8988T (cell line): Measurements from ENCODE around the gene PDE11A.

Source experiments
- DNase-seq: peaks from one replicate; pipeline ENCODE4 v3.0.0; 2011

PDE11A gene

DNA sequence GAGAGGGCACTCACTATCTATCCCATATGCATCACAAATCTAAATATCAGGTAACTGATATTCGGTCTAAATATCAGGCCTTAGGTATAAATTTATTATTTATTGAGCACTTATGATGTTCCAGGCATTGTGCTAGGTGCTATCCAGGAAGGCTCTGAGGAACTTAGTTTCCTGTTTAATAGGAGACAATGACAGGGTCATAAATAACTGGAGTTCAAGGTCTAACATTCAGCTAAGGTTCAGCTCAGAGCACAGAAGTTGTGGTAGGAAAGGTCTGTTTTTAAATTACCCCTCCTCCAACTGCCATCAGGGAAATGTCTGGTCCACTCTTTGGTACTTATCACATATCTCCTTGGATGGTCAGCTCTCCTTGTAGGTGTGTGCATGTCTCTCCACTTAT lies 486.4 kb downstream of the PDE11A start:
- DNase-seq = no peak

DNA sequence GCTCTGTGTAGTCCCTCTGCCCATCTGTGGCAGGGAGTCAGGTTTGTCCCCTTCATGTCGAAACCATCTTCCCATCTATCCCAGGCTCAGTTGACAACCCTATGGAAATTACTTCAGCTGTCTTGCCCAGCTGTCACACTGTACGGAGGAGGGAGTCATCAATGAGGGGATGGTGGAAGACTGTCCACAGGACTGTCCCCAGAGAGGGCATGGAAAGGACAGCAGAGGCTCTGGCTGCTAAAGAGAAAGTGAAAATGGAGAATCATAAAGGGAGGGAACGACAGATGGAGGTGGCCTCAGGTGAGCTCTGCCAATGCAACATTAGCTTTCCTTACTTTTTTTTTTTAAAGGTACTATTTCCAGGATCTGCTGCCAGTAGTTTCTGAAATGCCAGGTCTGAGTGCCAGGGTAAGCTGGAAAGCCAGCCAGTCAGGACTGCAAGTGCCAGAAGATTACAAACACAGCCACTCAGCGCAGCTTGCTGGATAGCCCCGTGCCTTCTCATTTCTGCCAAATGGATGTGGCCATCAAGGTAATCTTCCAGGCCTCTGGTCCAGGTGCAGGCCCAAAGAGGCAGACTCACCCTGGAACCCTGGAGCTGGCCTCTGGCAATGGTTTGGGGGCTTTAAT lies 487.2 kb downstream of the PDE11A start:
- DNase-seq = no peak

DNA sequence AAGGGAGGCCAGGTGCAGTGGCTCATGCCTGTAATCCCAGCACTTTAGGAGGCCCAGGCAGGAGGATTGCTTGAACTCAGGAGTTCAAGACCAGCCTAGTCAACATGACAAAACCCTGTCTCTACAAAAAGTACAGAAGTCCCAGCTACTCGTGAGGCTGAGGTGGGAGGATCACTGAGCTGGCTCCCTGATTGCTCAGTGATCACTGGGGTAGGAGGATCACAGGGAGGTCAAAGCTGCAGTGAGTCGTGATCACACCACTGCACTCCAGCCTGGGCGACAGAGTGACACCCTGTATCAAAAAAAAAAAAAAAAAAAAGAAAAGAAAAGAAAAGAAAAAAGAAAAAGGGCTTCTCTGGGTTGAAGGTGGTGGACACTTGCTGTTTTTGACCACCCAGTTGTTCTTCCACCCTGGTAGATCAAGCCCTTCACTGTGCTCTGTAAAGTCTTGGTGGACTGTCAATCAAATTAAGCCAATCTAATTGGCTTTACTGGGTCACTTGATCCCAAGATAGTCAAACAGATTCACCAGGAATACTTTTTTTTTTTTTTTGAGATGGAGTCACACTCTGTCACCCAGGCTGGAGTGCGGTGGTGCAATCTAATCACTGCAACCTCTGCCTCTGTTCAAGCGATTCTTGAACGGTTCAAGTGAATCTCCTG lies 488.4 kb downstream of the PDE11A start:
- no peak for DNase-seq

DNA sequence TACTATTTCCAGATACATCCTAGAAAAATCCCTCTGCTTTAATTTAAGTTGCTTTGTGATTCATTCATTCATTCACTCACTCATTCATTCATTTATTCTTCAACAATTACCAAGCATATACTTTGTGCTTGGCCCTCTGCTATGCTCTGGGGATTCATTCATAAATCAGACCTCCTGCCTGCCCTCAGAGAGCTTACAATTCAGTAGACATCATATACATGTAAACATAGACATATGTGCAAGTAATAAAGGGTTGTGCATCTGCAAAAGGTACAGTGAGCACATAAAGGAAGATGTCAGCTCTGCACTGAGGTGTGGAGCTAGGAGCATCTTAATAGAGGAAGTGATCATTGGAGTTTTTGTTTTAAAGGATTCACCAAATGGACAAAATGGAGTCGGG lies 490.6 kb downstream of the PDE11A start:
- no peak for DNase-seq

DNA sequence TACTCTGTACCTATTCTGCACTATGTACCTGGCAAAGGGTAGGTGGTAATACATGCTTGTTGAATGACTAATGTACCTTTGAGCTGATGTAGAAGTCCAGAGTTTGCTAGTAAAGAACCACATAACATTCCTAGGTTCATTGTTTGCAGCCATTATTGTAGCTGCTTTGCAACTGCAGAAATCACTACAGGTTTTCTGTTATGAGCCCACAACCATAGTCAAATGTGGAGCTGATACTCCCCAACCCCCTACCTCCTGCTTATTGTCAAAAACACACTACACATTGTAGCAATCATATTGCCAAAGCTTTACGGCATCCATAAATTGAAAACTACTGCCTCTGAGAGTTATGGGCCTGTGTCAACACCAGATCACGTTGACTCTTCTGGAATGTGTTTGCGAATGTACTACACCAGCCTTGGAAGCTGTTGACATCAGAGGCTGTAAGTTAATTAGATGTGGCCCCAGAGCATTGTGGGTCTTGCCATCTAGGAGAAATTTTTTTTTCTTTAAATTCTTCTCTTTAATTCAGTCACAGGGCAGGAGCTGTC lies 493.0 kb downstream of the PDE11A start:
- DNase-seq = no peak

DNA sequence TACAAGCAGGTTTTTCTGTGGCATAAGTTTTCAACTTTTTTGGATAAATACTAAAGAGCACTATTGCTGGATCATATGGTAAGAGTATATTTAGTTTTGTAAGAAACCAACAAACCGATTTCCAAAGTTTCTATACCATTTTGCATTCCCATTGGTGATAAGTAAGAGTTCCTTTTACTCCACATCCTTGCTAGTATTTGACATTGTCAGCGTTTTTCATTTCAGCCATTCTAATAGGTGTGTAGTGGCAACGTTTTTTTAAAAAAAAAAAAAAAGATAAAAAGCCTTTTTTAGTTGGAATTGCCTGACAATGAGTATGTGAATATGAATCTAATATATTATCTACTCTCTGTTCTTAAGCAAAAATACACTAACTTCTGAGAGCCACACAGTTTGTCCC lies 494.1 kb downstream of the PDE11A start:
- DNase-seq = no peak

DNA sequence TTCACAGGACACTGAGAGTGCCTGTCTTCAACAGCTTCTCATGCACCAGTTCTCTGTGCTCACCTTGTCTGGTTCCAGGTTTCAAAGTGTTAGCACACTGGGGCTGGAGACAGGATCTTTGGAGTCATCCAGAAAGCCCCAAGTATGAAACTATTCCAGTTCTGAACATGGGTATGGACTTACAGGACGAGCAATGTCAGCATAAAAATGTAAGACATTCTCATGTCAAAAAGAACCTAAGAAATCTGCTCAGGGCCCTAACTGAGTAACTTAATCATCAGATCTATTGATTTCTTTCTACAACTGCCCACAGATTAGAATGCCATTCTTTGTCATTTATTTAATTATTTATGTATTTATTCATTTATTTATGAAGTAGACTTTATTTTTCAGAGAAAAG lies 495.5 kb downstream of the PDE11A start:
- DNase-seq = no peak

DNA sequence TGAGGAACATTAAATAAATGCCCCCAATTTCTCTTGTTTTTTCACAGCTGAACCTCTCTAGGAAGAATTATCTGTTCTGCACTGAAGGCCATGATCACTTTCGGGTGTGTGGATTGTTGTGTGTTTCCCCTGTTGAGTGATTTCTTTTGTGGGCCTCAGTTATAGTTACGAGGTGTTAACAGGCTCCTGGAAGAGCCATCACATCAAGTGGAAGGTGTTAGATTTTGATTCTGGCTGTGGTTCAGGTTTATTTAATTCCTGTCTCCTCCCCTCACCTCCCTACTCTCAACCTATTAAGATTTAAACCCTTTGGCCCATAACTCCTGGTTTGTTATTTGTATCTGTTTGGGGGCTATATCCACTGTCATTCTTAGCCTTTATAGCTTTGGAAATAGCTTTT lies 497.2 kb downstream of the PDE11A start:
- no peak for DNase-seq

DNA sequence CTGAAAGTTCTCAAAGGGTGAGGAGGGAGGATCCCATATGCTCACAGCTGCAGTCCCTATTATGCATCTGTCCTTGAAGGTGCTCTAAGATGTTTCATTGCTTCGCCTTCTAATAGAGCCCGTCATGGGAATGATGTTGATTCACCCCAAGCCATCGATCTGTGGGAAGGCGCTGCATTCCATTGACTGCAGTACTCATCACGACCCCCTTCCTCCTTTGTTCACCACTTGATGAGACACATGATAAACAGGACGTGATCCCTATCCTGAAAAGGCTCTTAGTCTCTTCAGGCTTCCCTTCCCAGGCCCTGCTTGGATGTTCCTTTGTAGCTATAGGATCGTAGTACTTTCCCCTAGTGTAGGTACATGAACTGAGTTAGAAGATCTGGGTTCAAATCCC lies 498.2 kb downstream of the PDE11A start:
- DNase-seq = no peak
